GM21447 (cell line): ENCODE measurements around the gene MRPL43.
"Not testable (repeated sequence)": the region's sequence is repeated elsewhere in the genome, so short reads cannot be mapped to it uniquely, and the experiment has no call there.

Experiments
- ATAC-seq: cut with Tn5 transposase; IDR thresholded peaks from one replicate; pipeline ENCODE4 v1.9.1; 2021; ENCODE audit not compliant: unreplicated experiment

MRPL43 gene

DNA sequence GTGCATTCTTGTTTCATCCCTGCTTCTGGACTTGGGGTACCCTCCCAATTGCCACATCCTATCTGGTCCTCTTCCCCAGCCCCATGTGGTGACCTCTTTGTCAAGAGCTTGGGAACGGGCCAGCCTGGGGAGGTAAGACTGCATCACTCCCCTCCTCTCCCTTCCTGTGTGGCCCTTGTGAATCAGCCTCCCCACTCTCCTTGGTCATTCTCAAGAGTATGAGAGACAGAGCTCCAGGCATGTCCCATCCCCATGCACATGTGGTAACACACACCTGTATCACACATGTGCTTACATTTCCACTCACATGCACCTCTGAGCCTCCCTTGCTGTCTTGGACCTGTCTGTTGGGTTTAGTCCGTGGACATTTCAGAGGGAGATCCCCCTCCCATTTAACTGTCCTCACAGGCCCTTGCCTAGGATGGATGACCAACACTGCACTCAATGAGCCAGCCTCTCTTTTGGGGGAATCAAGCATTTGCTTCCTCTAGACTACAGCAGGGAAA lies 2.6 kb downstream of the MRPL43 start:
- ATAC-seq, result no peak

- ATAC-seq, result no peak
These were observed 3.2 kb downstream of the MRPL43 start for GRCh38 chr10:100983868-100984671.

DNA sequence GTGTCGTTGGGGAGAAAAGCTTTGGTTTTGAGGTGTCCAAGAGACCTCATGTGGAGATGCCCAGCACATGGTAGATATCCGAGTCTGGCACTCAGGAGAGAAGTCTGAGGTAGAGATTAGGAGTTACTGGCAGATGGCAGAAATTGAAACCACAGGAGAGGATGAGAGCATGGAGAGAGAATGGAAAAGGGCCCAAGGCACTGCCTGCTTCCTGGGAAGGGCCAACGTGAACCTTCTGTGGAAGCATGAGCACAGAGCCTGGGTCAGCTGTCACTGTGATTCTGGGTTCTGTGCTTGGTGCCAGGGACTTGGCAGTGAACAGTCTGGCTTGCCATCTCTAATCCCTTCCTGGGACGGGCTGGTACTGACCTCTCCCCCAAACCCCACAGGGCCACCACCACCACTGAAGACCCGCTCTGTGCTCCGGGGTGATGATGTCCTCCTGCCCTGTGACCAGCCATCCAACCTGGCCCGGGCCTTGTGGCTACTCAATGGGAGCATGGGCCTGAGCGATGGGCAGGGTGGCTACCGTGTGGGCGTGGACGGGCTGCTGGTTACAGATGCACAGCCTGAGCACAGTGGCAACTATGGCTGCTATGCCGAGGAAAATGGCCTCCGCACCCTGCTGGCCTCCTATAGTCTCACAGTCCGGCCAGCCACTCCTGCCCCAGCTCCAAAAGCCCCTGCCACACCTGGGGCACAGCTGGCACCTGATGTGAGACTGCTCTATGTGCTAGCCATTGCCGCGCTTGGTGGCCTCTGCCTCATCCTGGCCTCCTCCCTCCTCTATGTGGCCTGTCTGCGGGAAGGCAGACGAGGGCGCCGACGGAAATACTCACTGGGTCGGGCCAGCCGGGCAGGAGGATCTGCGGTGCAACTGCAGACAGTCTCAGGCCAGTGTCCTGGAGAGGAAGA lies 4.1 kb downstream of the MRPL43 start:
- ATAC-seq, result no peak

DNA sequence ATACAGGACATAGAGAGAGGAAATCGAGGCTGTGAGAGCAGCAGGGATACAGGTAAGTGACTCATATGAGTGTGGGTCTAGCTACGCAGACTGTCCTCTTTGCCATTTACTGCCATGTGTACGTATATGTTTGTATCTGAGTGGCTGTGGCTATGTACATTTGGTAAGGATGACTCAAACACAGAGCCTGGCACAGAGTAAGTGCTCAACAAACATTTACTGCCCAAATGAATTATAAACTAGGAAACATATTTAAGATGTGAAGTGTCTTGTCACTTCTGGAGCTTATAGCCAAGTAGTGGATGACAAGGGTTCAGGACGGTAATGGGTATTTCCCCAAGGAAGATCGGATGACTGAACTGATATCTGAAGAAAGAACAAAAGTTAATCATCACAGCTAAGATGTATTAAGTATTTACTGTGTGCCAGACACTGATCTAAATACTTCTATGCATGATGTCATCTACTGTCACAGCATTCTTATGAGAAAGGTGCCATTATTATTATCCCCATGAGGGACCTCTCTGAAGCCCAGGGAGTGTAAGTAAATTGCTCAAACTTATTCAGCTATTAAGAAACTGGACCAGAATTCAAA lies 6.0 kb downstream of the MRPL43 start:
- ATAC-seq, result no peak

- ATAC-seq, result no peak
These were observed 6.6 kb downstream of the MRPL43 start for GRCh38 chr10:100980711-100981110.

GRCh38 chr10:100980311-100980710 lies 7.0 kb downstream of the MRPL43 start:
- ATAC-seq, result no peak

DNA sequence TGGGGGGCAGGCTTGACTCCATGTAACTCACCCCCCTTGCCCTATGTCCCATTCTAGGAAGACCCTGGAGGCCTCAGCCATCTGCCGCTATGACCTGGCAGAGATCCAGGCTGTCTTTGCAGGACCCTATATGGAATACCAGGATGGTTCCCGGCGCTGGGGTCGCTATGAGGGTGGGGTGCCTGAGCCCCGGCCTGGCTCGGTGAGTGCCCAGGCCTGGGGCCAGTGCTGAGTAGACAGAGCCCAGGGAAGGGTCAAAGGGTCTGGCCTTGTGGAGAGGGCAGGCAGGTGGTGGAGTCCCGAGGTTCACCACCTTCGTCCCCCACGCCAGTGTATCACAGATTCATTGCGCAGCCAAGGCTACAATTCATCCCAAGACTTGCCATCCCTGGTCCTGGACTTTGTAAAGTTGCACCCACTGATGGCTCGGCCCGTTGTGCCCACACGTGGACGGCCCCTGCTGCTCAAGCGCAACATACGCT lies 7.5 kb downstream of the MRPL43 start:
- no peak for ATAC-seq

GRCh38 chr10:100978901-100979195 lies 8.4 kb downstream of the MRPL43 start:
- no peak for ATAC-seq

DNA sequence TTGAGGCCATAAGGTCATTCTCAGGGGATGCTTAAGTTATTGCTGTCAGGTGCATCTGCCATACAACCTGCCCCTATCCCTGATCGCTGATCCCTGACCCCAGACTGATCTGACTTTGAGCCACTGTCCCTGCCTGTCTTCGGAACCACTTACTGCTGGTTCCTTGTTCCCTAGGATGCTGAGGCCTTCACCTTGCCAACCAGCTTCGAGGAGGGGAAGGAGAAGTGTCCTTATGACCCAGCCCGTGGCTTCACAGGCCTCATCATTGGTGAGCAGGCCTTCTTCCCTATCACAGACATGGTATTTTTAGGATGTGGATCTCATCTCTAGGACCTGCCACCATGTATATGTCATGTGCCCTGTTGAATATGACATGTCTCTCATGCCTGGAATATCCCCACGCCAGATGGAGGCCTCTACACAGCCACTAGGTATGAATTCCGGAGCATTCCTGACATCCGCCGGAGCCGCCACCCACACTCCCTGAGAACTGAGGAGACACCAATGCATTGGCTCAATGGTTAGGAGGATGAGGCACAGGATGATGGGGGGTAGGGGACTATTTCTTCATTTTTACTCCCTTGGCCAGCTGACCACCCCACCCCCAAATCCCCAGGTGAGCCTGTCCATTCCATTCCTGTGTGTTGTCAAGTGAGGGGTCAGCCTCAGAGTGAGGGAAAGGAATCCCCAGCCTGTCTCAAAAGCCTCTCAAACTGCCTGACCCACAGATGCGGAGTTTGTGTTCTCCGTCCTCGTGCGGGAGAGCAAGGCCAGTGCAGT lies 9.0 kb downstream of the MRPL43 start:
- ATAC-seq, result no peak

DNA sequence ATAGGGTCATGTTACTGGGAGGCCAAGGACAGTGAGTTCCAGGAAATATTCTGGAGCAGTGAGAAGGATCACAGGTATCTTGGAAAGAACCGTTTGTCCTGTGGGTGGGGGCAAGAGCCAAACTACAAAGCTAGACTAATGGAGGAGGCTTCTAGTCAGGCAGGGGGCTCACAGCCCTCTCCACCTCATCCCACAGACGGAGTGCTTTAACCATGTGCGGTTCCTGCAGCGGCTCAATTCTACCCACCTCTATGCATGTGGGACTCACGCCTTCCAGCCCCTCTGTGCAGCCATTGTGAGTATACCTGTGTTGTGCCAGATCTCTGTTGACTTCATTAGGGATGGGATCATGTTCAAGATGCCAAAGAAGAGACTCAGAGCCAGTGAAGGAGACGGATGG lies 9.9 kb downstream of the MRPL43 start:
- no peak for ATAC-seq

DNA sequence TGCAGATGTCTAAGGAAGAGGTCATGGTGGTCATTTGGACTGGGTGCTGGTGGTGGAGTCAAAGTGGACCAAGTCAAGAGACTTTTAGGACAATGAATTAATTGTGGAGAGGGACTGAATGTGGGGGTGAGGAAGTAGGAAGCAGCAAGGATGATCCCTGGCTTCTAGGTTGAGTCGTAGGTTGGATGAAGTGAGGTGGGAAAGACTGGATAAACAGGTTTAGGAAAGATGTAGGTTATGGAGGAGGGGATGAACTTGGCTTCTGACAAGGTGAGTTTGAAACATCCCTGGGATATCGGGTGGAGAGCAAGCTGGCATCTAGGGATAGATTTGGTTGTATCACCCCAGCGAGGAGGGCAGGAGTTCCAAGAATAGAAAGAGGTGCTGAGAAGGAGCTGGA lies 10.4 kb downstream of the MRPL43 start:
- ATAC-seq, result no peak

GRCh38 chr10:100975397-100975796 lies 11.9 kb downstream of the MRPL43 start:
- not testable (repeated sequence) for ATAC-seq

DNA sequence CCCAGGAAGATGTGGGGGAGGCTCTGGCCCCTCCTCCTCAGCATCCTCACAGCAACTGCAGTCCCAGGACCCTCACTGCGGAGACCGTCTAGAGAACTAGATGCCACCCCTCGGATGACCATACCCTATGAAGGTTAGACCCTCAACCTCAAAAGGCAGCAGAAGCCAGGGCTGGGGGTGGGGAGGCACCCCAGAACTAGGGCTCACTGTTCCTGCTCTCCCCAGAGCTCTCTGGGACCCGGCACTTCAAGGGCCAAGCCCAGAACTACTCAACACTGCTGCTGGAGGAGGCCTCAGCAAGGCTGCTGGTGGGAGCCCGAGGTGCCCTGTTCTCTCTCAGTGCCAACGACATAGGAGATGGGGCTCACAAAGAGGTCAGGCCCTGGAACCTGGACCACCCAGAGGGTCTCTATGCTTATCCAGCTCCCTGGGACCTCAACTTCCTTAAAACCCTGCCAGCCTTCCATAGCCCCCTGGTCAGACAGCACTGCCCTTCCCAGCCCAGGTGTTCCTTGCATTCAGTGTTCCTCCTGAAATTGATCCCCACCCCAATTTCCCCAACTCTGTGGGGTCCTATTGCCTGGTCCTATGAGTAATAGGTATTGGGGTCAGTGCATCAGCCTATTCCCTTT lies 14.3 kb downstream of the MRPL43 start:
- no peak for ATAC-seq

- no peak for ATAC-seq
These were observed 15.0 kb downstream of the MRPL43 start for GRCh38 chr10:100972115-100972903.

DNA sequence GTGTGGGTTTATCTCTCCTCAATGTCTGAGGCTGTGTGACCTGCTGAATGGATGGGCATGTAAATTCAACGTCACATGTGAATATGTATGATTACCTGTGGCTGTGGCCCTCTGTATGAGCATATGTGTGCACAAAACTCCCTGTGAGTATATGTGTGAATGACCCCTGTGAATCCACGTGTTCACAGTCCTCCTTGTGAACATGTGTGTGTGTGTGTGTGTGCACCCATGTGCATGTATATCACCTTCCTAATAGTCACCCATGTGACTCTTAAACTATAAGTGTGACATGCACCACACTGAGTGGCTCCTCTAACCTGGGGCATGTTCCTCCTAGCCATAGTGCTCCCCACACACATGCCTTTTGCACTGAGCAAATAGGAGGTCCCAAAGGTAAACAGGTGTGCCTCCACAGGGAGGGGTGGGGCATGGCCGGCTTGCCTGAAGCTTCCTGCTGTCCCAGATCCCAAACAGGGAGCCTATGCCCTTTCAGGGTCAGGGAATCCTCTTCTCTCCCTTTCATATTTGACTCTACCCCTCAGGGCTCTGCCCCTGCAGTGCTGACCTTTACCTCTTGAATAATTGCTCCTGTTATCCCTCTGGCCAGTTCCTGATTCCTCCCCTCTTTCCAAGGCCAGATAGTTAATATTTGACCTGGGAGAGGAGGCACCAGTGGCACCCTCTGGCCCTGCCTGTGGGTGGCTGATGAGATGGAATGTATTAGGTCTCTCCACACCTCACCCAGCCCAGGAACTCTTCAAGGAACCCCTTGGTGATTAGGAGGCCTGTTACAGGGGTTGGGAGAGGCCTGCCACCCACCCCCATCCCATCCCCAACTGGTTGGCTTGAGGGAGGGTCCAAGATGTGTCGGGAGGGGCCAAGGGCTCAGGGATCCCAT lies 16.1 kb downstream of the MRPL43 start:
- no peak for ATAC-seq

GRCh38 chr10:100970076-100970913 lies 17.0 kb downstream of the MRPL43 start:
- ATAC-seq, result no peak

GRCh38 chr10:100969187-100970075 lies 17.9 kb downstream of the MRPL43 start, which contains the start of gene SEMA4G:
Gene SEMA4G, plus strand, starts transcription at chr10:100969504. Its CDS starts 3,409 bp downstream, at chr10:100972913.
- ATAC-seq, result peak; percentile 57
